GM21825 (cell line): ENCODE results near the gene RENBP.

Experiments
- ATAC-seq: cut with Tn5 transposase; IDR thresholded peaks from one replicate; pipeline ENCODE4 v1.9.1; 2021; ENCODE audit warnings: mild to moderate bottlenecking, moderate library complexity; ENCODE audit not compliant: unreplicated experiment

Gene RENBP

GRCh38 chrX:153934762-153935325, 9.6 kb downstream of the RENBP start, which contains the start of gene NAA10:
Gene NAA10, minus strand, starts transcription at chrX:153935037. Its CDS starts 133 bp downstream, at chrX:153934904.
- ATAC-seq: peak; percentile 83

DNA sequence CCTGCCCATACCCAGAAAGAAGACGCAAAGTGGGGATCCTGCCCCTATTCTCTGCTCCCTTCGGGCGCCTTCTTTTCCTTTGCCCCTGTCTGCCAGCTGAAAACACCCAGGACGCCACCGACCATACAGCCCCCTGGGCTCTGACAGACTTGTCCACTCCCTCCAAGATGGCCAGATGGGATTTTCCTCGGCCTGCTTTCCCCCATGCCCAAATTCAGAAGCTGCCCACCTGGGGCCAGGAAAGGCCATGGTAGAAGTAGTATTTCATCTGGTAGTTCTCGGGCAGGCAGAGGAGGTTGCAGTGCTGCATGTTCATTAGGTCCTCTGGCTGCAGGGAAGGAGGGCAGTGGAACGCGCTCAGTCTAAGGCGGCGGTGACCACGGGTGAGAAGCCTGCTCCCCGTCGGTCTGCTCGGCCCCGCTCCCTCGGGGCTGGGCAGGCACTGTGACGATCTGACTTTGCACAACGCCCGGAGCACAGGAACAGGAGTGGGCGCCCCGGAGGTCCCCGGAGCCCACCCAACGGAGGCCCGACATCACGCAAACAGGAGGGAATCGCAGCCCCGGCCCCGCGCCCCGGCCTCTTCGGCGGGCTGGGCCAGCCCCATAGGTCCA, 10.2 kb downstream of the RENBP start:
- ATAC-seq: no peak

DNA sequence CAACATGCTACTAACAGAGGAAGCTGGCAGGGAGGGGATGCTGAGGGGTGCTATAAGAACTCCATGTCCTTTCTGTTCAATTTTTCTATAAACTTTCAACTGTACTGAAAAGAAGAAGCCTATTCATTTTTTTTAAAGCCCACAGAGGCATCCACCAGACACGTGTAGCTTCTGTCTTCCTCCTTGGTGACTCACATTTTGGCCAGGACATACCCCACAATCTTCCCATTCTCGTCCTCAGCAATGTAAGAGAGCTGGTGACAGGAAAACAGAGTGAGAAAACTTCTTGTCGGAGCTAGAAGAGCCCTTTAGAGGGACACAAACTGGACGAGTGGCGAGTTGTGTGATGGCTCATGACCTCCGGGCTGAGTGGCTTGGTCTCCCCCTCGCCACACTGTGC, 10.7 kb downstream of the RENBP start:
- ATAC-seq: no peak

DNA sequence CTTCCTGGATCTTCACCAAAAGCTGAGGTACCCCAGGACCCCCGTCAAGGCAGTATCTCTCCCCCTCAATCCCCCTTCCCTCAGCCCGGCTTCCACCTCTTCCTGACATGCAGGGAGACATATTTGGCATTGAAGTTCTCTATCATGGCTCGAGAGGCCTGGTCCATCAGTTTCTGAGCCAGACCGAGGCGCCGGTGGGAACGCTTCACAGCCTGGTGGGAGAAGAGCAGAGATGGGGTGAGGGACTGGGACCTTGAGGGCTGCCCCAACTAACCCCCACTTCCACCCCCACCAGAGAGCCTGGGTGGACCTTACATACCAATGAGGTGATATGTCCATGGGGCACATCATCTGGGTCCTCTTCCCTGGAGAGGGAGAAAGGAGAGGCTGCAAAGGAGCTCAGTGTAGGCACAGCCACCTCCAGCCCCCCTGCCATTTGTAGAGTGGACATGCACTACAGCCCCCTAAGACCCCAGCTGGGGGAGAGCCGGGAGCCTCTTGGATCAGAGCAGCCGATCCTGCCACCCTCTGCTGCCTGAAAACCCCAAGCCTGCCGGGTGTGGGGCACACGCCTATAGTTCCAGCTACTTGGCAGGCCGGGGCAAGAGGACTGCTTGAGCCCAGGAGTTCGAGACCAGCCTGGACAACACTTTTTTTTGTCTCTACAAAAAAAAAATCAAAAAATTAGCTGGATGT, 12.1 kb downstream of the RENBP start:
- ATAC-seq: no peak

DNA sequence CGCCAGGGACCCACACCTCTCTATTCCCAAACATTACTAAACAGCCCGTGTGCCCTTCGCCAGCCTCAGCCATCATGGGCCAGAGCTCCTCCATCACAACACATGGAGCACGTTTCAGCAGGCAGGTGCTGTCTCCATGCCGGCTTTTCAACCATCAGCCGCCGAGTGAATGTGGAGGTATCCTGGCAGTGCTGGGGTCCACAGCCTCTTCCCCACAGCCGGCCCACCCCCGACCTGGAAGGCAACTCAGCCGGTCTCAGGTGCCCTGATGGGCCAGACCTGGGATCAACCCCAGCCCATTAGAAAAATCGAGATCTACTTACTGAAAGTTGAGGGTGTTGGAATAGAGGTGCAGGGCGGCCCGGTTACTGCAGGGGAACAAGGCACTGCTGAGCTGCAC, 12.7 kb downstream of the RENBP start:
- no peak for ATAC-seq

- ATAC-seq: no peak
Observed at GRCh38 chrX:153931151-153931550, 13.3 kb downstream of the RENBP start.

GRCh38 chrX:153930011-153930910, 14.2 kb downstream of the RENBP start:
- ATAC-seq: no peak

- no peak for ATAC-seq
Observed at GRCh38 chrX:153929576-153929975, 14.9 kb downstream of the RENBP start.

- ATAC-seq: no peak
Observed at GRCh38 chrX:153928846-153929245, 15.6 kb downstream of the RENBP start.

DNA sequence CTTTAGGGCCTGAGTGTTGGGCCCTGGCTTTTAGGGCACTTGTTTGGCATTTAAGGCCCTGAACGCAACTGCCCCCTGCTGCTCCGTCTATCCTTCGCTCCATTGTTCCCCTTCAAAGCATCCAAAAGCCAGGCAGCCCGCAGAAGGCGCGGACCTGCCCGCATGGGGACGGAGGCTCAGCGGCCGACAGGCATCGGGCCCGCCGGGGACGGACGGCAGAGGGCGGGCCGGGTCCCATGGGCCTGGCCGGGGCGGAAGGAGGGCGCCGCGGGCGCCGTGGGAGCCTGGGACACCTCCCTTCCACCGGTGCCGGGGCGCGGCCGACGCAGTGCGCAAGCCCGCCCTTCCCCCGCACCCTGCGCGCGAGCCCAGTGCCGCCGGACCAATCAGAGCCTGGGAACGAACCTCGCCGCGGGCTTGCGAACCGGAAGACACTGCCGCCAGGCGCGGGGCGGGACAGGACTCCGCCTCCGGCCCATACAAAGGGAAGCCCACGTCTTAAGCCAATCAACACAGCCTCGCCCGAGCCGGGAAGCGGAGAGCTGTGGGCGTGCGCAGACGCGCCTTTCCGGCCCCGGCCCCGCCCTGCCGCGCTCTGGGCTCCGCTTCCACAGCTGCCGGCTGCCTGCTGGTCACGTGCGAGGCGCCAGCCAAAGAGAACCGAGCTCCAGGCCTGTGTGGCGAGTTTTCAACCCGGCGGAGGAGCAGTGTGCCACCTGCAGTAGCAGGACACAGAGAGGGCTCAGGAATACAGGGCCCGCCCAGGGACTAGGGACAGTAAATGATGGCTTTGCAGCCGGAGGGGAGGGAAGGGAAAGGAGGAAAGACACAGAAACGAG, 16.3 kb downstream of the RENBP start:
- peak; percentile 76 for ATAC-seq

GRCh38 chrX:153927672-153927921, 16.8 kb downstream of the RENBP start:
- no peak for ATAC-seq

GRCh38 chrX:153926858-153927671, 17.4 kb downstream of the RENBP start:
- ATAC-seq: peak; percentile 37

- ATAC-seq: no peak
Observed at GRCh38 chrX:153926552-153926857, 17.9 kb downstream of the RENBP start.

DNA sequence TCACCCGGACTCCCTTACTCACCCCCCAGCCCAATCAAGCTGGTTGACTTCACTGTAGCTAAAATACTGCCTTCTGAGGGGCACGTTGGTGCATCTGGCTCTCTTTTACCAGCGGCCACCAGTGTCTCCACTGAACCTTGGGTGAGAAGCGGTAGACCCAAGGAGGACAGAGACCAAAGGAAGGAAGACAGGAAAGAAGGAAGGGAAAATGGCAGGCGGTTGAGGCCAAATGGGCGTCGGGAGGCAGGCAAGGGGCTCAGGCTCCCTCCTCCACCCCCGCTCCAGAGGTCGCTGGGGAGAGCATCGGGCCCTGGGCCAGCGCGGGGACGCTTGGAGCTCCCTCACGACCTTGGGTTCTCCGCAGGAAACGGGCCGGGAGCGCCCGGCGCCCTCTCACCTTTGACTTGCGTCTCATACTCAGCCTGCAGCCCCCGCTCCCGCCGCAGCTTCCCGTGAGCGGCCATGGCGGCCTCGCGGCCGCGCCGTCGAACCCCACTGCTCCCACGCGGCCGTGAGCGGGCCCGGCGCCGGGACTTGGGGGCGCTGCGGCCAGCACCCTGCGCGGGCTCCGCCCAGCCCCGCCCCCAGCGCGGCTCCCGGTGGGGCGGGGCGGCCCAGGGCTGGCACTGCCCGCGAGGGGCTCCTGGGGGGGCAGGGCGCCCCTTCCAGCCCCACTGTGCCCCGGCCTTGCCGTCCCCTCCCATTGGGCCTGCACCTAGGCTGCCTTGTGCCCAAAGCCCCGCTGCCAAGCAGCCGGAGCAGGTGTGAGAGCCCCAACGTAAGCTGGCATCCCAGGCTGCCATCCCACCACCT, 18.5 kb downstream of the RENBP start, which contains the start of gene ARHGAP4:
TSS of gene ARHGAP4 (minus strand) at position 526 of the 813 bp plus-strand sequence. CDS start at position 464, 62 bp downstream.
- no peak for ATAC-seq

GRCh38 chrX:153925387-153925738, 19.1 kb downstream of the RENBP start:
- no peak for ATAC-seq

DNA sequence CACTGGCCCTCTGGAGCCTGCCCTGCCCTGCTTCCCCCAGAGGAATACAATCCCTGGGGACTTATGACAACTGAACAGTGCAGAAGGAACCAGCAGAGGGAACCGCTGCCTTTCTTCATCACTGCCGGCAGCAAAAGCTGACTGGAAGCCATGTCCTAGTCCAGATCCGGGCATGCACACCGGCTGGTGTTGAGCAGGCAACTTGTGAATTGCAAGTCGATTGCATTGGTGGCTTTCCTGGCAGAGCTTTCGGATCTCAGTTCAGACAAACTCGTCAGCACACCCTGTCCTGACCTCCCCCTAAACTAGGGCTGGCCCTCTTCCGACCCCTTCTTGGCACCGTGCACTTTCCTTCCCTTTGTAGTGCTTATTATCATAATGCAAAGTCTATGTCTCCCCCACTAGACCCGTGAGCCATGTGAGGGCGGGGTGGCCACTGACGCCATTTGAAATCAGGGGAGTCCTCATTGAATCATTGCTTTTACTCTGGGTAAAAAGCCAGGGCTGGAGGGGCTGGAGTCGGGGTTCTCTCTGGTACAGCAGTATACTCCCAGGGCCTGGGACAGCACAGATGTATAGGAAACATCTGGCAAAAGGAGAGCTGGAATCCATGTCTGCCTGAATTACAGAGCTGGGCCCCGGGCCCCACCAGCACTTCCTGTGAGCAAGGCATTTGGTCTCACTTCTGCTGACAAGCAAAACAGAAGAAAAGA, 20.1 kb downstream of the RENBP start:
- no peak for ATAC-seq

GRCh38 chrX:153922932-153923857, 21.2 kb downstream of the RENBP start:
- no peak for ATAC-seq
